VCaP (cell line): ENCODE results near the gene PPP6R1.
A peak's percentile ranks its signal among the peaks of the same experiment; 100 is the strongest.

Experiments
- H3K27ac ChIP-seq: fragments of 450-650 bp; 2 replicates; pipeline ENCODE4 v1.5.1; 2017
- CTCF ChIP-seq: fragments of 450-650 bp; conservative IDR thresholded peaks from 2 replicates; pipeline ENCODE4 v1.5.1; 2017; ENCODE audit warnings: mild to moderate bottlenecking, moderate library complexity

PPP6R1 gene

GRCh38 chr19:55289117-55289796 is 30.4 kb upstream of the PPP6R1 start:
- no peak overlapping the region for H3K27ac ChIP-seq

GRCh38 chr19:55287361-55288079 is 28.7 kb upstream of the PPP6R1 start:
- no peak for TF ChIP-seq CTCF
- no peak overlapping the region for H3K27ac ChIP-seq

More at GRCh38 chr19:55289117-55289796, 30.4 kb upstream of the PPP6R1 start:
- no peak for TF ChIP-seq CTCF

- H3K27ac ChIP-seq, result peak overlapping the region; percentile 72; the same call in 1 of the 2 replicates
- no peak for TF ChIP-seq CTCF
Observed at GRCh38 chr19:55285229-55285890, 26.5 kb upstream of the PPP6R1 start.

GRCh38 chr19:55284405-55285058 is 25.7 kb upstream of the PPP6R1 start:
- peak overlapping the region; percentile 72 for H3K27ac ChIP-seq
- no peak for TF ChIP-seq CTCF

- no peak for TF ChIP-seq CTCF
- peak within 1 kb of the TSS; percentile 72 for H3K27ac ChIP-seq
Observed at GRCh38 chr19:55283548-55284377, 24.9 kb upstream of the PPP6R1 start, which contains the start of gene BRSK1. TSS of gene BRSK1 (plus strand) at chr19:55283997. CDS start at chr19:55284443, 446 bp downstream.

- TF ChIP-seq CTCF, result no peak
- H3K27ac ChIP-seq, result peak within 1 kb of the TSS; percentile 81
Observed at GRCh38 chr19:55279770-55280643, 21.2 kb upstream of the PPP6R1 start, which contains the start of gene HSPBP1. TSS of gene HSPBP1 (minus strand) at chr19:55280110. CDS start at chr19:55279608, 502 bp downstream.
